K562 (cell line): ENCODE data around the gene SLC26A2. TPM values are rescaled to one million over a fixed set of nuclear protein-coding genes. Genes with fewer than 3 reads are reported as not detected.

Experiments
- ATAC-seq: fragments of 200-7000 bp; cut with Tn5 transposase; 3 replicates; pipeline ENCODE4 v1.9.1; 2020; ENCODE audit warnings: moderate library complexity
- BruUV-seq: library from RNA; stranded (reverse); fragments of 400-500 nt; replicated peaks from 2 replicates; lab custom pipeline; 2021; lab: Mats Ljungman, UMichigan
- CTCF ChIA-PET: fragments of 300-600 bp; formaldehyde crosslinking; extraction: SDS; loops from one replicate; lab custom pipeline; 2021; ENCODE audit warnings: low intra/inter-chr PET ratio; lab: Yijun Ruan, JAX
- POLR2A ChIA-PET: fragments of 300-600, 350-650 bp; sonication (Branson Sonifier 250); formaldehyde crosslinking; extraction: SDS; loops from one replicate; lab custom pipeline; 2021; ENCODE audit warnings: antibody characterized with exemption, inconsistent platforms; lab: Yijun Ruan, JAX
- DNase-seq, 4 experiments: peaks; one replicate each; pipeline versions ENCODE4 v3.0.0 to v3.0.0-alpha.2; 2011 to 2018; ENCODE audit warnings: low spot score in 3 of 4, mixed read lengths in 3 of 4; ENCODE audit errors: extremely low read depth in 1 of 4
- FAIRE-seq: peaks from 2 replicates; lab custom pipeline; 2011; peaks lifted over from hg19 to GRCh38; lab: Jason Lieb, UNC
- H2AFZ ChIP-seq: 2 replicates; pipeline ENCODE4 v1.6.0; 2011; ENCODE audit warnings: low read depth, low read length, control low read depth, inconsistent platforms
- H3K27ac ChIP-seq: fragments of 200-600 bp; 3 replicates; pipeline ENCODE4 v1.8.0; 2011; ENCODE audit warnings: low read depth, mild to moderate bottlenecking, control low read depth, inconsistent platforms, low read length, moderate library complexity, mixed read lengths; ENCODE audit errors: extremely low read depth
- H3K27me3 ChIP-seq, 2 experiments: fragments of 300-600 bp in 1 of 2; 2 replicates in 1 of 2; 3 replicates in 1 of 2; pipeline versions ENCODE4 v1.6.0 to v1.8.0; 2011; ENCODE audit warnings: inconsistent platforms in 2 of 2, low read length in 2 of 2, mild to moderate bottlenecking in 1 of 2, mixed read lengths in 1 of 2, moderate library complexity in 1 of 2; ENCODE audit not compliant: control insufficient read depth in 2 of 2, insufficient read depth in 2 of 2
- H3K36me3 ChIP-seq: fragments of 300-600 bp; 3 replicates; pipeline ENCODE4 v1.8.0; 2011; ENCODE audit warnings: mild to moderate bottlenecking, low read length, inconsistent platforms; ENCODE audit not compliant: control insufficient read depth, insufficient read depth
- H3K4me1 ChIP-seq, 2 experiments: fragments of 200-600 bp in 1 of 2; replicated peaks in 1 of 2; 2 replicates in 1 of 2; 3 replicates in 1 of 2; pipeline versions ENCODE4 v1.5.1 to v1.8.0; 2011; ENCODE audit warnings: inconsistent platforms in 2 of 2, low read length in 2 of 2, mild to moderate bottlenecking in 1 of 2, mixed read lengths in 1 of 2, moderate library complexity in 1 of 2; ENCODE audit not compliant: control insufficient read depth in 2 of 2, insufficient read depth in 2 of 2
- H3K4me2 ChIP-seq: 2 replicates; pipeline ENCODE4 v1.6.1; 2011; ENCODE audit warnings: low read length, control low read depth, inconsistent platforms, mixed read lengths; ENCODE audit not compliant: insufficient read depth
- H3K4me3 ChIP-seq: fragments of 200-600 bp; sonication (generic), shearing (Covaris generic); 2 replicates; pipeline ENCODE4 v1.5.1; 2016; ENCODE audit warnings: control low read depth, inconsistent platforms
- H3K79me2 ChIP-seq: fragments of 200-600 bp; 3 replicates; pipeline ENCODE4 v1.8.0; 2011; ENCODE audit warnings: low read length, inconsistent platforms; ENCODE audit not compliant: control insufficient read depth, insufficient read depth
- H3K9ac ChIP-seq, 2 experiments: 2 replicates each; pipeline versions ENCODE4 v1.6.0 to v1.6.1; 2011; ENCODE audit warnings: low read depth in 2 of 2, low read length in 2 of 2, control low read depth in 1 of 2, inconsistent platforms in 1 of 2, mild to moderate bottlenecking in 1 of 2, mixed read lengths in 1 of 2; ENCODE audit not compliant: insufficient read depth in 1 of 2
- H3K9me1 ChIP-seq: one replicate; pipeline ENCODE4 v1.6.0; 2011; ENCODE audit warnings: inconsistent platforms, mild to moderate bottlenecking, low read length, moderate library complexity; ENCODE audit not compliant: control insufficient read depth, insufficient read depth
- H3K9me3 ChIP-seq: replicated peaks from 2 replicates; pipeline ENCODE4 v1.5.1; 2011; ENCODE audit warnings: low read depth, low read length, inconsistent platforms; ENCODE audit not compliant: control insufficient read depth, insufficient read depth
- H4K20me1 ChIP-seq: replicated peaks from 2 replicates; pipeline ENCODE4 v1.6.1; 2011; ENCODE audit warnings: low read length, inconsistent platforms, mixed read lengths; ENCODE audit not compliant: control insufficient read depth, insufficient read depth
- ERF ChIP-seq: fragments of 450-650 bp; formaldehyde crosslinking; IDR thresholded peaks from 2 replicates; pipeline ENCODE4 v1.4.0; 2020; ENCODE audit warnings: mild to moderate bottlenecking, mixed read lengths
- KDM4B ChIP-seq, 2 experiments: fragments of 450-650 bp in 1 of 2; sonication (generic) in 1 of 2; IDR thresholded peaks; 2 replicates each; pipeline ENCODE4 v1.6.1; 2016 to 2017; ENCODE audit warnings: borderline replicate concordance in 2 of 2, antibody characterized with exemption in 1 of 2, low read depth in 1 of 2, mild to moderate bottlenecking in 1 of 2
- MAZ ChIP-seq, 2 experiments: fragments of 450-650 bp in 1 of 2; sonication (generic) in 1 of 2; formaldehyde crosslinking; IDR thresholded peaks in 1 of 2; conservative IDR thresholded peaks in 1 of 2; 2 replicates each; pipeline versions ENCODE4 v1.4.0 to v1.5.0; 2020; ENCODE audit warnings: mild to moderate bottlenecking in 1 of 2, missing genetic modification reagents in 1 of 2
- MEF2A ChIP-seq: IDR thresholded peaks from 2 replicates; pipeline ENCODE4 v1.6.1; 2011; ENCODE audit warnings: low read depth, mild to moderate bottlenecking, low read length, moderate library complexity; ENCODE audit not compliant: control insufficient read depth
- NFIC ChIP-seq: fragments of 450-650 bp; IDR thresholded peaks from 2 replicates; pipeline ENCODE4 v1.6.1; 2017; ENCODE audit warnings: mild to moderate bottlenecking, inconsistent platforms
- PTRF ChIP-seq: fragments of 450-650 bp; IDR thresholded peaks from 2 replicates; pipeline ENCODE4 v1.6.1; 2016; ENCODE audit warnings: mild to moderate bottlenecking, missing genetic modification characterization, missing compliant biosample characterization
- RUNX1 ChIP-seq: sonication (generic); IDR thresholded peaks from 2 replicates; pipeline ENCODE4 v1.6.1; 2016; ENCODE audit warnings: antibody characterized with exemption, low read depth
- TARDBP ChIP-seq: fragments of 450-650 bp; IDR thresholded peaks from 2 replicates; pipeline ENCODE4 v1.6.1; 2016
- ZNF695 ChIP-seq: fragments of 450-650 bp; formaldehyde crosslinking; IDR thresholded peaks from 2 replicates; pipeline ENCODE4 v1.4.0; 2020; ENCODE audit warnings: mild to moderate bottlenecking, moderate library complexity
- WGBS: fragments of 100-300 bp; shearing (Covaris generic); methylation state at CpG from one replicate; pipeline ENCODE4 v1.1.6; 2016; ENCODE audit warnings: low coverage, mixed read lengths; ENCODE audit not compliant: insufficient coverage; ENCODE audit errors: missing lambda C conversion rate; 5-methylcytosine and 5-hydroxymethylcytosine counted together
- in situ Hi-C: fragments of 300-500 bp; cut with MboI; formaldehyde crosslinking; loops from 4 replicates; pipeline ENCODE4 v1.15.0; 2018; ENCODE audit warnings: inconsistent platforms, mixed read lengths
- intact Hi-C: fragments of 100-400 bp; cut with micrococcal nuclease; formaldehyde crosslinking; loops from 2 replicates; pipeline ENCODE4 v1.14.2; 2022
- polyA plus RNA-seq, 8 experiments: library from polyadenylated mRNA; depleted of rRNA in 4 of 8; stranded (reverse) in 5 of 8; unstranded in 3 of 8; fragments of >200 nt; fragmentation: Nextera tagmentation in 2 of 8; fragmentation: Illumina TruSeq in 1 of 8; extraction: Ambion mirVana in 2 of 8; extraction: Trizol in 1 of 8; gene quantifications; 2 replicates each; pipeline versions ENCODE4 v1.2.1 to v1.2.3, GENCODE V29; 2011 to 2014; ENCODE audit warnings: inconsistent platforms in 1 of 8, missing spikeins in 1 of 8
- total RNA-seq, 7 experiments: library from RNA; depleted of rRNA in 6 of 7; stranded (reverse); fragments of >200 nt in 6 of 7; fragmentation: Illumina TruSeq in 2 of 7; extraction: Trizol in 2 of 7; gene quantifications; 2 replicates each; pipeline versions ENCODE4 v1.2.1 to v1.2.3, GENCODE V29; 2011 to 2021; ENCODE audit warnings: low replicate concordance in 1 of 7
- TF ChIP-seq, protein P1 (sequence below): fragments of 450-650 bp; formaldehyde crosslinking; IDR thresholded peaks from 2 replicates; pipeline ENCODE4 v1.4.0; 2022; ENCODE audit warnings: missing genetic modification characterization
- TF ChIP-seq, protein P2 (sequence below): fragments of 250-450 bp; sonication (Bioruptor Pico); IDR thresholded peaks from 2 replicates; pipeline ENCODE4 v1.8.0; 2021; ENCODE audit warnings: mild to moderate bottlenecking, moderate library complexity

Gene SLC26A2
- total and polyA plus RNA-seq, 9 of the 15 experiments (the other 6 are each of a cell fraction or from before 2014, with no cell fraction given), result 1.1 to 6.3 (median 3.6) TPM

DNA sequence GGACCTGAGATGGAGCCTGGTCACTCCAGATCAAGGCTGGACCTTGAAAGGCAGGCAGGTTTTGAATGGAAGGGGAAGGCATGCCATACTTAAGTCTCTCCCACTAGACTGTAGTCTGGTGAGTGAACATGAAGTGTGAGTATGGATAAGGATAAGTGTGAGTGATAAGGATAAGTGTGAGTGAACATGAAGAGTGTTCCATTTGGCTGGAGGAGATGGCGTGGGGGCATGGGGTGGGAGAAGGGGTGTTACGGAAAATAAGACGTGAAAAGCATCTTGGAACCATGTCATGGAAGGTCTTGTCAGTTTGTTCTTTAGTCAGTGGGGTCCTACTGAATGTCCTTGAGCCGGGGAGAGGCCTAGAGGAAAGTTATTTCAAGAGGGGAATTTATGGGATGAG is 72.8 kb downstream of the SLC26A2 start:
- Histone ChIP-seq H3K4me1 (no peaks in the 10 kb centered on the region), H3K79me2 (no peaks in the 10 kb centered on the region; the same call in 2 of the 3 replicates), H3K9ac (no peak overlapping the region), H3K36me3 (peaks cover 97% of the 10 kb centered on the region), H4K20me1 (no peaks in the 10 kb centered on the region), H3K27me3 (no peaks in the 10 kb centered on the region), H3K4me3 (no peak overlapping the region), H3K4me2 (no peak overlapping the region), H3K27ac (no peak overlapping the region), H2AFZ (no peak overlapping the region), H3K9me1 (no peaks in the 10 kb centered on the region)
- in situ Hi-C loops, result no loop called here
- intact Hi-C loops, result no loop called here
- POLR2A ChIA-PET, result interaction anchor here (1.0 to 2.3 kb wide), 2 partner anchors 15 to 21 kb away, joined by 5 to 11 read pairs; no protein-coding TSS in a partner anchor
- ATAC-seq (no peak), DNase-seq (no peak), FAIRE-seq (no peak)
- WGBS, result 90% methylated on average over 2 of the region's 4 CpGs
- no TSS peak for BruUV-seq
- CTCF ChIA-PET, result no interaction called here
- TF ChIP-seq, protein P1, sequence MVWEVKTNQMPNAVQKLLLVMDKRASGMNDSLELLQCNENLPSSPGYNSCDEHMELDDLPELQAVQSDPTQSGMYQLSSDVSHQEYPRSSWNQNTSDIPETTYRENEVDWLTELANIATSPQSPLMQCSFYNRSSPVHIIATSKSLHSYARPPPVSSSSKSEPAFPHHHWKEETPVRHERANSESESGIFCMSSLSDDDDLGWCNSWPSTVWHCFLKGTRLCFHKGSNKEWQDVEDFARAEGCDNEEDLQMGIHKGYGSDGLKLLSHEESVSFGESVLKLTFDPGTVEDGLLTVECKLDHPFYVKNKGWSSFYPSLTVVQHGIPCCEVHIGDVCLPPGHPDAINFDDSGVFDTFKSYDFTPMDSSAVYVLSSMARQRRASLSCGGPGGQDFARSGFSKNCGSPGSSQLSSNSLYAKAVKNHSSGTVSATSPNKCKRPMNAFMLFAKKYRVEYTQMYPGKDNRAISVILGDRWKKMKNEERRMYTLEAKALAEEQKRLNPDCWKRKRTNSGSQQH (CRISPR knock-in tag), result no peak
- TF ChIP-seq KDM4B (IDR thresholded peaks at IDR 0.05; ENCODE audit: borderline replicate concordance in 2 of 2, low read depth in 1 of 2) (no peak), RUNX1 (no peak)
- TF ChIP-seq, all 486 proteins: peak for 0
- H3K9me3 ChIP-seq, result no peaks in the 10 kb centered on the region

DNA sequence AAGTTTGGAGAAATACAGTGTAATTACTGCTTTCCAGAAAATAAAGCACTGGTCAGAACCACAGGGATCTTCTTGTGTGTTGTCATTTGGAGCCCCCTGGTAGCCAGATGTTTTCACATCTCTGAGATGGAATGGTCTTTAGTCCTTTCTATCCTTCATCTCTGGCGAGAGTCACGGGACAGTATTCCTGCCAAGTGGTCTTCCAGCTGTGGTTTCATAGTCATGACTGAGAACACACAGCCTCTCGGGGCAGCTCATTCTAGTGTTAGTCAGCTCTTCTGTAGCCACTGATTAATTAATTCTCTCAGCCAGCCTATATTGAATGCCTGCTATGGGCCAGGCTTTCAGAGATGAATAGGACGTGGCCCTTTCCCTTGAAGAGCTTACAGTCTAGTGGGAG is 74.1 kb downstream of the SLC26A2 start:
- ATAC-seq (no peak), FAIRE-seq (no peak), DNase-seq (no peak)
- H3K27ac ChIP-seq, result no peak overlapping the region
- H3K27me3 ChIP-seq, result no peaks in the 10 kb centered on the region
- intact Hi-C loops (no loop called here), in situ Hi-C loops (no loop called here)
- 95% methylated on average over 4 of the region's 4 CpGs for WGBS
- no peak overlapping the region for H3K9ac ChIP-seq
- no peaks in the 10 kb centered on the region for H3K4me1 ChIP-seq
- BruUV-seq, result no TSS peak
- no peak overlapping the region for H3K4me2 ChIP-seq
- CTCF ChIA-PET, result no interaction called here
- H3K79me2 ChIP-seq, result no peaks in the 10 kb centered on the region
- peaks cover 97% of the 10 kb centered on the region for H3K36me3 ChIP-seq
- no peak overlapping the region for H2AFZ ChIP-seq
- no peak overlapping the region for H3K4me3 ChIP-seq
- H3K9me1 ChIP-seq, result no peaks in the 10 kb centered on the region
- POLR2A ChIA-PET, result interaction anchor here (0.6 to 2.3 kb wide), 3 partner anchors 12 to 1739 kb away, joined by 3 to 11 read pairs (median 3); no protein-coding TSS in a partner anchor
- no peaks in the 10 kb centered on the region for H3K9me3 ChIP-seq
- no peaks in the 10 kb centered on the region for H4K20me1 ChIP-seq
- no peak for TF ChIP-seq TARDBP
- no peak for TF ChIP-seq MAZ (CRISPR knock-in tag; conservative IDR thresholded peaks at IDR 0.05 in 1 of 2, IDR thresholded peaks at IDR 0.05 in 1 of 2)
- no peak for TF ChIP-seq MEF2A
- no peak for TF ChIP-seq PTRF (tag)
- TF ChIP-seq, protein P2, sequence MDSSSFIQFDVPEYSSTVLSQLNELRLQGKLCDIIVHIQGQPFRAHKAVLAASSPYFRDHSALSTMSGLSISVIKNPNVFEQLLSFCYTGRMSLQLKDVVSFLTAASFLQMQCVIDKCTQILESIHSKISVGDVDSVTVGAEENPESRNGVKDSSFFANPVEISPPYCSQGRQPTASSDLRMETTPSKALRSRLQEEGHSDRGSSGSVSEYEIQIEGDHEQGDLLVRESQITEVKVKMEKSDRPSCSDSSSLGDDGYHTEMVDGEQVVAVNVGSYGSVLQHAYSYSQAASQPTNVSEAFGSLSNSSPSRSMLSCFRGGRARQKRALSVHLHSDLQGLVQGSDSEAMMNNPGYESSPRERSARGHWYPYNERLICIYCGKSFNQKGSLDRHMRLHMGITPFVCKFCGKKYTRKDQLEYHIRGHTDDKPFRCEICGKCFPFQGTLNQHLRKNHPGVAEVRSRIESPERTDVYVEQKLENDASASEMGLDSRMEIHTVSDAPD (CRISPR knock-in tag), result no peak
- TF ChIP-seq ZNF695, result no peak
- no peak for TF ChIP-seq ERF (CRISPR knock-in tag)
- no peak for TF ChIP-seq NFIC
